ELR (cell line): Measurements from ENCODE around the gene PCBP2.
"Not testable (repeated sequence)": the region's sequence is repeated elsewhere in the genome, so short reads cannot be mapped to it uniquely, and the experiment has no call there.

Source experiments
- DNase-seq: peaks from one replicate; pipeline ENCODE4 v3.0.0-alpha.2; 2015; ENCODE audit warnings: low read depth

PCBP2 gene

DNA sequence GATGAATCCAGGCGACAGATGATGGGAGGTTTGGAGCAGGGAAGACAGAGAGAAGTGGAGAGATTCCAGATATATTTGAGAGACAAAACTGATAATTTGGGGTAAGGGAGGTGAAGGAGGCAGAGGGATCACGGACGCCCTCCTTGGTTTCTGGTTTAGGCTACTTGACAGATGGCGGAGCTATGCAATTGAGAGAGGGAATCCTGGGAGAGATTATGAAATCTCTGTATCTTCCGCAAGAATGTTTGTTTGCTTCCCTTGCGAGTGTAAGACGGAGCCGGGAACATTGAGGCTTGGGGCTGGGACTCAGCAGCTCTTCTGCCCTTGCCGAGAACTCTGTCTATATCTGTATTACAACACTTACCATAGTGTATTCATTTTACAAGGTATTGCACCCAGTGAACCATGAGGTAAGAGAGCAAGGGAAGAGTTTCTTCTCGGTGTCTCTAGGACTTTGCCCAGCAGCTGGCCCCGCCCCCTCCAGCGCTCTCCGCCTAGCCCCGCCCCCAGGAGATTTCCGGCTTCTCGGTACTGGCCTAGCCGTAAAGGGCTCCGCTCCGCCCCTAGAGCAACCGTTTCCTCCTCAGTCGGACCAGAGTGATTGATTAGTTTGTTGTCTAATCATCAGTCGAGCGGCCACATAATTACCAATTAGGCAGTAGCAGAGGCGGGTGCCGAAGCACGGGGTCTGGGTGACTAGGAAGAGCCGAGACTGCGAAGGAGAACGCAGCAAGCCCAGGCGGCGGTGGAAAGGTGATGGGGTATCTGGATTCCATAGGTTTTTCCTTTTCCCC, 10.7 kb upstream of the PCBP2 start, which contains the start of gene PRR13:
TSS of gene PRR13 (plus strand) at position 695 of the 794 bp plus-strand sequence. CDS start 981 bp downstream, outside the sequence.
- peak; percentile 100 for DNase-seq

DNA sequence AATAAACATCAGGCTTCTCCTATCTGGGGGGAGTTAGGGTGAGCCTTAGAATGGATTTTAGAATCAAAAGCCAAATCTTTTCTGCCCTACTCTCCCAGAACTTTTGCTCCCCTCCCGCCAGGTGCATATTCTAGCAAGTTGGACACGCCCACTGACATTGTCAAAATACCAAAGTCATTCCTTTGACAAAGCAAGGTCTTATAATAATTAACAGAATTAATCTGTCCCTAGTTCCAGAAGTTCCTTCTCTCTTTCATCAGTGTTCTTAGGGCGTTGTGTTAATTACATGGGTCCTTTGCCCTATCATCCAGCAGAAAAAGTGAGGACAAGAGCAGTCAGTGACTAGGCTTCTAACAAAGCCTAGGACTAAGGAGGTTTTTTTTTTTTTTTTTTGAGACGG, 7.9 kb upstream of the PCBP2 start:
- DNase-seq: no peak

DNA sequence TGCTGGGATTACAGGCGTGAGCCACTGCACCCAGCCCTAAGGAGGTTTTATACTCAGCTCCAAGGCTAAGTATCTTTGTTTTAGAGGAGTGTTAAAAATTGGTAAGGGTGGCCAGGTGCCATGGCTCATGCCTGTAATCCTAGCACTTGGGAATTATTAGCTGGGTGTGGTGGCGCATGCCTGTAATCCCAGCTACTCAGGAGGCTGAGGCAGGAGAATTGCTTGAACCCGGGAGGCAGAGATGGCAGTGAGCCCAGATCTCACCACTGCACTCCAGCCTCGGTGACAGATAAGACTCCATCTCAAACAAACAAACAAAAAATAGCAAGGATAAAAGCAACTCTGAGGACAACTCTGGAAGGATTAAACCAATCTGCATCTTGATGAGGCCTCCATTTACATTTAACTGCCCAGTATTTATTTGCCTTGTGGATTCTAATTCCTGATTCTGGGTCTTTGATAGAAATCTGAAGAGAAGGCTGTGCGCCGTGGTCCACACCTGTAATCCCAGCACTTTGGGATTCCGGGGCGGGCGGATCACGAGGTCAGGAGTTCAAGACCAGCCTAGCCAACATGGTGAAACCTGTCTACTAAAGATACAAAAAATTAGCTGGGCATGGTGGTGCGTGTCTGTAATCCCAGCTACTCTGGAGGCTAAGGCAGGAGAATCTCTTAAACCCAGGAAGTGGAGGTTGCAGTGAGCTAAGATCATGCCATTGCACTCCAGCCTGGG, 7.1 kb upstream of the PCBP2 start:
- DNase-seq: not testable (repeated sequence)

DNA sequence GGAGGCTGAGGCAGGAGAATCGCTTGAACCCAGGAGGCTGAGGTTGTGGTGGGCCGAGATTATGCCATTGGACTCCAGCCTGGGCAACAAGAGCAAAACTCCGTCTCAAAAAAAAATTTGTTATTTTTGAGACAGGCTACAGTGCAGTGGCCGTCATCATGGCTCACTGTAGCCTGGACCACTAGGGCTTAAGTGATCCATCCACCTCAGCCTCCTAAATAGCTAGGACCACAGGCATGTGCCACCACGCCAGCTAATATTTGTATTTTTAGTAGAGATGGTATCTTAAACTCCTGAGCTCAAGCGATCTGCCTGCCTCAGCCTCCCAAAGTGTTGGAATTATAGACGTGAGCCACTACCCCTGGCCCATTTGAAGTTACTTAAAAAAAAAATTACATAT, 966 bp upstream of the PCBP2 start:
- DNase-seq: no peak

DNA sequence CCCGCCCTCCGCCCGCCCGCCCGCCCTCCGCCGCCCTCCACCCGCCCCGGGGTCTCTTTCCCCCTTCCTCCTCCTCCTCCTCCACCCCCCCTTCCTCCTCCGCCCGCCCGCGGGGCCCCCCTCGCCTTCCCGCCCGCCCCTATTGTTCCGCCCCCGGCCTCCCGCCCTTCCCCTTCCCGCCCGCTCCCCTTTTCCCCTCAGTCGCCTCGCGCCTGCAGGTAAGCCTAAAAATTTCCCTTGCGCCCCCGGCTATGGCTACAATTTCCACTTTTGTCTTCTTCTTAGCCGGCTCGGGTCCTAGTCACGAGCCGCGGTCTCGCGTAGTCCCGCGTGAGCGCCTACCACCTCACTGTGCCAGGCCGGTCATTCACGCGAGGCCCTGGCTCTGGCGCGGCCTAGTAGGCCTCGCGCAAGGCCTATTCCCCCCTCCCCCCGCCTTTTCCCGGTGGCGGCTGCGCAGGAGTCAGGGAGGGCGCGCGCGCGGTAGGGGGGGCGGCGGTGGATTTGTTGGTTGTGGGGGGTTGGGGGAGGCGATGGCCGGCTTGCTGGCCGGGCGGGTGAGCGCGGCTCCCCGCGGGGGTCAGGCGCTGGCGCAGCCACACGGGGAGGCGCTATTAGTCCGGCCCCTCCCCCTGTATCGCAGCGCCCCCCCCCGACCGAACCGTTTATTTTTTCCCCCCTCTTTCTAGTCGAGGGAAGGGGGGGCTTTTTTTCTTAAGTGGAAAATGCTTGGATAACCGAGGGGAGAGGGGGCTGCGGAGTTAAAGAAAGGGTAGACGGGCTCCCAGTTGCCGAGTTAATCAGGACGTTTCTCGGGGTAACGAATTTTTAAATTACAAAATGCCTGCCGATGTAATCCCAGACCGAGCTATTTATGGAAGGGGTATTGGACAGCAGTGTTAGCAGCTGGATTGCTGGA, 516 bp downstream of the PCBP2 start:
- peak; percentile 86 for DNase-seq

DNA sequence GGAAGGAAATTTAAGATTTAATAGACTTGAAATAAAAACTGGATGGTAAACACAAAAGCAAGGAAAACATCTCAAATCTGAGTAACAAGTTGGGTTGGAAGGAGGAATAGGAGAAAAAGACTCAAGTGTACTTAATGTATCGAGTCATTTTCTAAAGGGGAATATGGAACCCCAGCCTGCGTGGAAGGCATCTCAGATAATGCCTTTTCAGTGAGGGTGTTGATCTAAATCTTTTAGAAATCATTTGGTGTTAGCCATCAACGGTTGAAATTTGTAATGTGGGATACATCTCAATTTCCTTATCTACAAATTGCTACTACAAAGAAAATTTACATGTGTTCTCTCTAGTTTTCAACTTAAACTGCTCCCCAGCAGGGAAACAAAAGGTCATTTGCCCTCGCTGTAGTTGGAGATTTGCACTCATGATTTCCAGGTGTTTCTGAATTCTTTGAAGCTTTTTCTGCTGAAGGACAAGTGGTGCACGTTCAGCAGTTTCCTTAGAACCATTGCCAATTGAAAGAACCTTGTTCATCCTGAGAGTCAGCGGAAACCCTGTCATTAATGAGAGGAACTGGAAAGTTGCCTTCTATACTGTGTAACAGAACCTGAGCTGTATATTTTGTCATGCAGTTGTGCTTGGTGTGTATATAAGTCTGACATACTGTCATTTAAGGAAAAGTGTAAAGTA, 2.2 kb downstream of the PCBP2 start:
- no peak for DNase-seq

DNA sequence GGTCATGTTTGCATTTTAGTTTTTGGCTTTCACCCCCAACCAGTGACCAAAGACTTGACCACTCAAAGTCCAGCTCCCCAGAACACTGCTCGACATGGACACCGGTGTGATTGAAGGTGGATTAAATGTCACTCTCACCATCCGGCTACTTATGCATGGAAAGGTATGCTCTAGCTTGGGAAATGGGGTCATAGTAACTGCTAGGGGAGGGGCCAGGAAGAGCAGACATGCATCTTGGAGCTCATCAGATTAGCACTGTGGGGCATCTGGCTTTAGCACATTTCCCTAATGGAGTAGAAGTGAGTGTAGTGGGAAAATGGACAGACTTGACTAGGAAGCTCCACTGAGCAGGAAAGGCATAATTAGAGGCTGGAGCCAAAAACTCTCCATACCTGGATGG, 2.8 kb downstream of the PCBP2 start:
- DNase-seq: no peak

DNA sequence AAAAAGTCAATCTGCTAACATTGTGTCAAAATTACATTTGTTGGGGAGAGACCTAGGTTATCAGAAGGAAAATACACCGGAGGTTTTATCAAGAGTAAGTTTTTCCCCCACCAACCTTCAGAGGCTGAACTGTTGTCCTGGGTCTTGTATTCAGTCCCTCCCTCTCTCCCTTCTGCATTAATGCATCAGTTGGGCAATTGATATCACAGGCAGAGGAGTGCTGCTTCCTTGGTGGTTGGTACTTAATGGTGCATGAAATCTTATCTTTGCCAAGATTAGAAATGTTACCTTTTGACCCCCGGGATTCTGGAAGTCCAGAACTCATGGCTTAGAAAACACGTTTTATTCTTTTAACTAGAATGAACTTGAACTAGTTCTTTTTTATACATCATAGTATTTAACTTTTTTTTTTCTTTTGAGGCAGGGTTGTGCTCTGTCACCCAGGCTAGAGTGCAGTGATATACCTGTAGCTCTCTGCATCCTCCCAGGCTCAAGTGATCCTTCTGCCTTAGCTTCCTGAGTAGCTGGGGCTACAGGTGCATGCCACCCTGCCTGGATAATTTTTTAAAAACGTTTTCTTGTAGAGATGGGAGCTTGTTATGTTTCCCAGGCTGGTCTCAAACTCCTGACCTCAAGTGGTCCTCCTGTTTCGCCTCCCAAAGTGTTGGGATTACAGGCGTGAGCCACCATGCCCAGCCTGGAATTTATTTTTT, 4.9 kb downstream of the PCBP2 start:
- DNase-seq: no peak

DNA sequence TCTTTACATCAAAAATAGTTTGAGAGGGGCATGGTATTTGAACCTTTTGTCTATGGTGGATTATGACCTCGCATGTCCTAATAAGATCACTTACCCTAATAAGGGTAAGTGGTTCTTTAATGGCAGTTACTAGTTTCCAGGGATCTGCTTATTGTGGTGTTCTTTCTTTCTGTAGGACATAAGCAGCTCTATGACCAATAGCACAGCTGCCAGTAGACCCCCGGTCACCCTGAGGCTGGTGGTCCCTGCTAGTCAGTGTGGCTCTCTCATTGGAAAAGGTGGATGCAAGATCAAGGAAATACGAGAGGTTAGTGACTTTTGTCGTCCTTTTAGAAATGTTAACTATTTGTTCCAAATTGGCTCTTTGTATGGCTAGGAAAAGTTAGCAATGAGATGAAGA, 7.2 kb downstream of the PCBP2 start:
- no peak for DNase-seq

DNA sequence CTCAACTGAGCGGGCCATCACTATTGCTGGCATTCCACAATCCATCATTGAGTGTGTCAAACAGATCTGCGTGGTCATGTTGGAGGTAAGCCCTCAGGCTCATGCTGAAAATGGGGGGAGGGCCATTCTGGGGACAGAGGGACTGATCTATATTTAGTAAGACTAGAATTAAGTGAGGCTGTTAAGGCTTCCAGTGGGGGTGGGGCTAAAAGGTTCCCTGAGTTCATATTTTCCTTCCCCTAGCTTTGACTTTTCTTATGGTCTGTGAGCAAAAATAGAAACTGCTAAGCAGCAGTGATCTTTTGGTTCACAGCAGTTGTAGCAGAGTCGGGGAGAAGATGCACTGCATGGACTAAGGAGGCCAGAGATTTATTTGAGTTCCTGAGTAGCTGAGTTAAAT, 9.2 kb downstream of the PCBP2 start:
- DNase-seq: no peak

DNA sequence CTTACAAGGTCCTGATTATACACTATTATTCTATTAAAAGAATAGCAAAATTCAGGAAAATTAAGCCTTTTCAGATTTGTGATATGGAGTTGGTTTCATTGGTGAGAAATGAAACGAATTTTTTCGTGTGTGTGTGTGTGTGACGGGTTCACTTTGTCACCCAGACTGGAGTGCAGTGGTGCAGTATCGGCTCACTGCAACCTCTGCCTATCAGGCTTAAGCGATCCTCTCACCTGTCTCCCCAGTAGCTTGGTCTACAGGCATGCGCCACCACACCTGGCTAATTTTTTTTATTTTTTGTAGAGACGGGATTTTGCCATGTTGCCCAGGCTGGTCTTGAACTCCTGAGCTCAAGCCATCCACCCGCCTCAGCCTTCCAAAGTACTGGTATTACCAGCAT, 9.7 kb downstream of the PCBP2 start:
- DNase-seq: no peak

DNA sequence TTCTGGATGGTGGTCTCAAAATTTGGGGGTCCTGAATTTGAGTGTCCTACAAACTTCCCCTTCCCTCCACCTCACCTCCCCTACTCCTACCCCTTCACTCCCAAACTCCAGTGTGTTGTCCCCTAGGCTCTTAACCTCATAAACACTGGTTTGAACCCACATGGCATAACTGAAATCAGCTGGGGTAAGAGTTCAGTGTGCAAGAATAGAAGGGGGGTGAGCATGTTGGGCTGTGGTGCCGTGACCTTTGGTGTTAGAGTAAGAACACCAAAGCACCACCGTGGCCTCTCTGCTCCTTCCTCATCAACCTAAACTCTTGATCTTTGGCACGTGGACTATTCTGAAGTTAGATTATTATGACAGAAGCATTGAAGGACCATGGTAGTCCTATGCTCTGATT, 11.0 kb downstream of the PCBP2 start:
- DNase-seq: no peak

DNA sequence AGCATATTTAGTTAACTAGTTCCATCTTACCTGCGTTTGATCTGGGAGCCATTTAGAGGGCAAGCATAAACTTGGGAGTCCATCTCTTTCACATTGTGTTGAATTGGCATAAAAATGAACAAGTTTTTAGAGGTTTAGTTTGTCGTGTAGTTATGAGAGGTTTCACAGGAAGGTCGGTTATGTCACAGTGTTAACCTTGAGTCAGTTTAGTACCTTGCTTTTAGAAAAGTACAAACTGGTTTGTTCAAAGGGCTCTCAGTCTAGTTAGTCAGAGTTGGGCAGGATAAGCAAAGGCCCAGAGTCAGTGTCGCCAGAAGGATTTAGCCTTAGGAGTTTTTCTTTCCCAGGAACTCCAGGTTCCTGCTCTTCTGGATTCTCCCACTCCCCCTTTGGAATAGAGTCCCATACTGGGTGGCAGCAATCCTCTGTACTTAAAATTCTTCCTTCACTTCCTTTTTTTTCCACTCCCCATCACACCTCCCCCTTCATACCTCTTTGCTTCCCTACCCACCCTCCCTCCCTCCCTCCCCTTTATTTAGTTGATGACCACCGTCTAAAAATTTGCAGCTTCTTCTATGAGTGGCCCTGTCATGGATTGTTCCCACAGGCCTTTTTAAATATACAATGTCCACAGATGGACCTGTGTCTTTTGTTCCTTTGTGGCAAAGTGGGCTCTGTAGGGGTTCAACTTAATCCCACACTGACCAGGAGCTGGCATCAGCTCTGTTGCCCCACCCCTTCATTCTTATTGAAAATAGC, 12.1 kb downstream of the PCBP2 start:
- DNase-seq: no peak

DNA sequence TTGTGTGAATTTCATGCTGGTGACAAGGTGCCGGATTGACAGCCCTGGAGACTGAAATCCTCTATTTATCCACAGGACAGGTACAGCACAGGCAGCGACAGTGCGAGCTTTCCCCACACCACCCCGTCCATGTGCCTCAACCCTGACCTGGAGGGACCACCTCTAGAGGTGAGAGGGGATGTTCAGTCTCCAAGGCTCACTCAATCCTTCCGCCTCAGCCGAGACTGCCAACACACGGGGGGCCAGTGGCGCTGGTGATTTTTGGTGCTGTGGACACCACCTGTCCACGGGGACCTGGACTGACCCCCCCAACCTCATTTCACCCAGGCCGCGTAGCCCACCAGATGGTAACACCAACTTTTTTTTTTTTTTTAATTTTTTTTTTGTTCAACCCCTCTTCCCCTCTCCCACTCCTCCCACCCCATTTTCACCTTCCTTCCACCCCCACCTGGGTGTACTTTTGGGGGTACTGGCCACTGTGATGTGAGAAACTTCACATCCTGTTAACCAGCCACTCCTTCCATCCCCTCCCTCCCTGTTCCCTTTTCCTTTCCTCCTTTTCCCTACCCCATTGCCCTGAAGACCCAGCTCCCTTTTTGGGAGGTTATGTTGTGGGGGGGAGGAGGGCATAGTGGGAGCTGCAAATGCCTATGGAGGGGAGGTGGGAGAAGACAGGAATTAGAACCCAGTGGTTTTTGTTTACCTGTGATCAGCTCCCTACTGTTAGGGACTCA, 12.9 kb downstream of the PCBP2 start:
- DNase-seq: no peak

DNA sequence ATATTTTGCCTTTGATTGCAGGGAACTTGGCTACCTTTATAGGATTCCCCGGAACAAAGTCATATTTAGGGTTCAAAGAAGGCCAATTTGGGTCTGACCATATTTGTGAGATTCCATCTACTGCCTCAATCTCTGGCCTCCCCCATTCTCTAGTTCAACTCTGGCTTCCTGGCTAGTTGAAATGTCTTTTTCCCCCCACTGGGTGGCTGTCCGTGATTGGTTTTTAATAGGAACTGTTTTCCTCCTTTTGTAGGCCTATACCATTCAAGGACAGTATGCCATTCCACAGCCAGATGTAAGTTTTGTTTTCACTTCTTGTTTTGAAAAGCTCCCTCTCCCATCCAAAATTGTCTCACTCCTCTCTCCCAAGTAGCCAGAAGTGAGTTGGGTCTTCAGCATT, 13.8 kb downstream of the PCBP2 start:
- DNase-seq: no peak

DNA sequence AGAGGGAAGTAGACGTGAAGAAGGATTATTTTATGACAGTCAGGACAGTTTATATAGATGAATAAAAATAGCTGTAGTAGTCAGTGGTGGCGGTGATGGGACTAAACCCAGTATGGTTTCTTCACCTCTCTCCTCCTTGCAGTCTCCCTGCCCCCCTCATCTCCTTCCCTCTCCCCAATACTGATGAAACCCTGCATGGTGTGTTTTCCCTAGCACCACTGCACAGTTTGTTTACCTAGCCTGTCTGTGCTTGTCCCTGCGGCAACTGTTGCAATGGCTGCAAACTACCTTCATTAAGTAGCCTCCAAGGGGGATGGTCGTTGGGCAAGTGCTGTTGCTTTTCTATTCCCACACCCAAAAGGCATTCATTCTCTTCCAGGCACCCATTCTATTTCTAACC, 14.7 kb downstream of the PCBP2 start:
- no peak for DNase-seq

DNA sequence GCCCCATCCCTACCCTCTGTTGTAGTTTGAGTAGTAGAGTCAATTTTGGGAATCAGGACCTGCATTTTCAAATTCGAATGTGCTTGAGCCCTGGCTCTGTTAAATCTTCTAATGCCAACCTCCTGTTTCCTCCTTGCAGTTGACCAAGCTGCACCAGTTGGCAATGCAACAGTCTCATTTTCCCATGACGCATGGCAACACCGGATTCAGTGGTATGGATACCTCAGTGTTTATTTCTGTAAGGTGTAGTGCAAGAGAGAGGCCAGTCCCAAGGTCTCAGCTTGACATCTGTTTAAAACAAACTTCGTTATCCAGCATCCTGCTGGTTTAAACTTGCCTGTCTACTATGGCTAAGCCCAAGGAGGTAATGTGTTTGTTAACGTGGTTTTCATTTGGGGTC, 15.2 kb downstream of the PCBP2 start:
- DNase-seq: no peak

DNA sequence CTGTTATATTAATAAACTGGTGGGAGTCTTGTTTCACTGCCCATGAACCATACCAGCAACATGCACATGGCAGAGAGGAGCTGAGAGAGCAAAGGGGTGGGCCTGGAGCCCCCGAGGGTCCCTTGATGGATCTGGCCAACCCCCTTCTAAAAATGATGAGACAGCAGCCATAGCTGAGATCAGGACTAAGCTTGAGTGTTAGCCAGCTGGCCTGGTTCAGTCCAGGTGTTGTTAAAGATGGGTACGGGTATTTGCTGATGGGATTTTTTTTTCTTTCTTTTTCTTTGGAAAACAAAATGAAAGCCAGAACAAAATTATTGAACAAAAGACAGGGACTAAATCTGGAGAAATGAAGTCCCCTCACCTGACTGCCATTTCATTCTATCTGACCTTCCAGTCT, 16.0 kb downstream of the PCBP2 start:
- no peak for DNase-seq

DNA sequence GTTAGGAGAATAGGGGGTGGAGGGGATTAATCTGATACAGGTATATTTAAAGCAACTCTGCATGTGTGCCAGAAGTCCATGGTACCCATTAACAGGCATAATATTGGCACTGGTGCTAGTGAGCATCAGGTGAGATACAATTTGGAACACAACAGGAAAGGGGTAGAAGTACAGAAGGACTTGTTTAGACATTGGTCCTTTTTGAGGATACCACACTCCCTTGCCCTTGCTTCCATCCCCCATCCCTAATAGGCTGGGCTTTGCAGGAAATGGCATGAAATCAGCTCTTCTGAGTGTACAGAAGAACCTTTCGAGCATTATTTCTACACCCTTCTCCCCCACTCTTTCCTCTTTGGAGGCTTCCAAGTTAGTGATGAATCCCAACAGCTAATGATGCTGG, 16.4 kb downstream of the PCBP2 start:
- DNase-seq: no peak

DNA sequence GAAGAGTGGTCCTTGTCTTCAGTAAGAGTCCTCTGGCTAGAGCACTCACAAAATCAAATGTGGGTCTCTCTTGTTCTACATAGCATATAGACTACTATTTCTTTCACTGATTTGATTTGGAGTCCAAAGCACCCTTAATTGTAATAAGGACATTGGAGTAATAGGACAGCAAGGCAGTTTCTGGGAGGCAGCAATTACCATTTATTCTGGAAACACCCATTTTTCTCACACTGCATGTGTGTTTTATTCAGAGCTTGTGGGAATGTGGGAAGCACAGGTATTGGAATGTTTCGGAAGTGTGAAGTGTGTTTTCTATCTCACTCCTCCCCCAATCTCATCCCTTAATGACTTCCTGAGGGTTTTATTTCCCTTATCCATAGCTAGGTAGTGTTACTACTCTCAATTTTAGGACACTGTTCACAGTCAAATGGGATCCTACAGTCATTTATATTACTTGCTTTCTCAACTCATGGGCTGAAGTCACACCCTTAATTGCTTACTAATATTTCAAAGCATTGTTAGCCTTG, 20.2 kb downstream of the PCBP2 start:
- DNase-seq: no peak
